HG02759 (cell line): ENCODE results near the gene SEC24C.
"Not testable (repeated sequence)": the region's sequence is repeated elsewhere in the genome, so short reads cannot be mapped to it uniquely, and the experiment has no call there.

ENCODE experiments used
- ATAC-seq: cut with Tn5 transposase; IDR thresholded peaks from one replicate; pipeline ENCODE4 v1.9.1; 2021; ENCODE audit warnings: mild to moderate bottlenecking, moderate library complexity; ENCODE audit not compliant: unreplicated experiment

Gene SEC24C, protein sequence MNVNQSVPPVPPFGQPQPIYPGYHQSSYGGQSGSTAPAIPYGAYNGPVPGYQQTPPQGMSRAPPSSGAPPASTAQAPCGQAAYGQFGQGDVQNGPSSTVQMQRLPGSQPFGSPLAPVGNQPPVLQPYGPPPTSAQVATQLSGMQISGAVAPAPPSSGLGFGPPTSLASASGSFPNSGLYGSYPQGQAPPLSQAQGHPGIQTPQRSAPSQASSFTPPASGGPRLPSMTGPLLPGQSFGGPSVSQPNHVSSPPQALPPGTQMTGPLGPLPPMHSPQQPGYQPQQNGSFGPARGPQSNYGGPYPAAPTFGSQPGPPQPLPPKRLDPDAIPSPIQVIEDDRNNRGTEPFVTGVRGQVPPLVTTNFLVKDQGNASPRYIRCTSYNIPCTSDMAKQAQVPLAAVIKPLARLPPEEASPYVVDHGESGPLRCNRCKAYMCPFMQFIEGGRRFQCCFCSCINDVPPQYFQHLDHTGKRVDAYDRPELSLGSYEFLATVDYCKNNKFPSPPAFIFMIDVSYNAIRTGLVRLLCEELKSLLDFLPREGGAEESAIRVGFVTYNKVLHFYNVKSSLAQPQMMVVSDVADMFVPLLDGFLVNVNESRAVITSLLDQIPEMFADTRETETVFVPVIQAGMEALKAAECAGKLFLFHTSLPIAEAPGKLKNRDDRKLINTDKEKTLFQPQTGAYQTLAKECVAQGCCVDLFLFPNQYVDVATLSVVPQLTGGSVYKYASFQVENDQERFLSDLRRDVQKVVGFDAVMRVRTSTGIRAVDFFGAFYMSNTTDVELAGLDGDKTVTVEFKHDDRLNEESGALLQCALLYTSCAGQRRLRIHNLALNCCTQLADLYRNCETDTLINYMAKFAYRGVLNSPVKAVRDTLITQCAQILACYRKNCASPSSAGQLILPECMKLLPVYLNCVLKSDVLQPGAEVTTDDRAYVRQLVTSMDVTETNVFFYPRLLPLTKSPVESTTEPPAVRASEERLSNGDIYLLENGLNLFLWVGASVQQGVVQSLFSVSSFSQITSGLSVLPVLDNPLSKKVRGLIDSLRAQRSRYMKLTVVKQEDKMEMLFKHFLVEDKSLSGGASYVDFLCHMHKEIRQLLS

DNA sequence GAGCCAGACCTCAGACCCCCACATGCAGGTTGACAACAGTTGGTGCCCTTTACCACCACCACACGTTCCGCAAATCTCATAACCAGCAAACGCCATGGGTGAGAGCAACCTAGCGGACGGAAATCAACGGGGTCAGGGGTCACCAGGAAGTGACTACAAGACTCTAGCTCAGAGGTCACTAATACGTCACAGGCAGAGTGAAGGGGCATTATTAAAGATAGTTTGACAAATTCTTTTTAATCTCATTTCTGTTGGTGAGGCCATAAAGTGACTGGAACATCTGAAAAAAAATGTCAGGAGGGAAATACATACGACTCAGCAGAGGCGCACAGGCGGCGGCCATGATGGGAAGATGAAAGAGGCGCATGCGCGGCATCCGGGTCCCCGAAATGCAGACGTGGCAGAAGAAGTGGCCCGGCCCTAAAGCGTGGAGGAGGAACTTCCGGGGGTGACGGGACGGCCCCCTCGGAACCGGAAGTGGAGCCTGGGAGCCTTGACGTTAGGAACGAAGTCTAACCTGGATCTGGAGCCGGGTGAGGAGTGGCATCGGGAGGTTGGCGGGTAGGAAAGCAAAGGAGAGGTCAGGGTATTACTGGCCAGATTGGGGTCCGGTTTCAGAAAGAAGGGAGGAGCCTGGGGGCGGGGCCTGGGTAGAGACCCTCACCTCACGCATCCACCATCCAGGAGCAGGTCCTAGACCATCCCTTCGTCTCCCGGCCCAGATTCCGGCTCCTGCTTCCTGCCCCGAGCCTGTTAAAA lies at the start of gene SEC24C:
TSS of gene SEC24C (plus strand) at position 468 of the 759 bp plus-strand sequence. CDS start 2,461 bp downstream, outside the sequence.
- ATAC-seq, result peak; percentile 92

DNA sequence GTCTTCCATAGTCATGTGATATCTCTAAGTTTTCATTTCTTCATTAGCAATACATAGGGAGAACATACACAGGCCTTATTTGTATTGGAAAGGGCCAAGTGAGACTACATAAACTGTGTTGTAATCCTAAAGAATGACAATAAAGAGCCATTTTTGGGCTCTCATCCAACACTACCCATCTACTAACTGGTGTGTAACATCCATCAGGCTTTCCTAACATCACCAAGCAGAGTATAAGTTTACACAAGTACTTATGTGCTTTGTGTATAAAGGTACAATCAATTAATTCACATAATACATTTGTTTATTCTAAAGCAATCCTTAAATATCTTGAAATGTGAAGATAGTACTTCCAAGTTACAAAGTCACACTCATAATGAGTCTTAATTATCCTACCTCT lies 48.9 kb upstream of the SEC24C start:
- not testable (repeated sequence) for ATAC-seq

DNA sequence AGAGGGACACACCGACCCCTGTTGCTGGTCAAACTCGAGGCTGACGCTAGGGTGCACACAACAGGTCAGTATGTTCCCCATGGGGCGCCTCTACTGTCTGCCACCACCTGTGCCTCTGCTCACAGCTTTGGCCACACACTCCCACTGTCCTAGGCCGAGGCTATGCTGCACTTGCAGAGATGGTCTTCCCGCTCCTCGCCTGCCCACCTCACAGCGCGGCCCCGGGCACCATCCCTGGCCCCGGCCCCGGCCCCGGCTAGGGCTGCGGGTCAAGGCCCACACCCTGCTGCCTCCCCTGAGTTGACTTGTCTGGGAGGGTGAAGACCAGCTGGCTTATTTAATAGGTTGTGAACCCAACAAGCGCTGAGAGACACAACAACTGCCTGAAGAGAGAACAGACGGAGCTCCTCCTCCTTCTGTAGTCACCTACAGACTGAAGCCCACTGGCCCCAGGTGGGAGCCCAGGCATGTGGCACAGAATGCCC lies 46.5 kb upstream of the SEC24C start, which contains the start of gene AGAP5:
TSS of gene AGAP5 (minus strand) at position 435 of the 485 bp plus-strand sequence. CDS start at position 81, 354 bp downstream.
- not testable (repeated sequence) for ATAC-seq

DNA sequence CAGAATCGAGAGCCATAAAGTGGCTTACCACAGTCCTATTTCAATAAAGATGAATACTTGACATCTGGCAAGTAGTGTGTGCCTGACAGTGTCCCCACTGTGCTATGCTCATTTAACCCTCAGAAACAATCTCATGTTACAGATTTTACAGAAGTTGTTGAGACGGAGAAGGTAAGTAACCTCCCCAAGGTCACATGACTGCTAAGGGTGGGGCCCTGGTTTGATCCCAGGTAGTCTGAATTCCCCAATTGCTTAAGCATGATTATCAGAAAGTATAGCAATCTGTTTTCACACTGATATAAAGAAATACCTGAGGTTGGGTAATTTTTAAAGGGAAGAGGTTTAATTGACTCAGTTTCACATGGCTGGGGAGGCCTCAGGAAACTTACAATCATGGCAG lies 45.4 kb upstream of the SEC24C start:
- ATAC-seq, result not testable (repeated sequence)

DNA sequence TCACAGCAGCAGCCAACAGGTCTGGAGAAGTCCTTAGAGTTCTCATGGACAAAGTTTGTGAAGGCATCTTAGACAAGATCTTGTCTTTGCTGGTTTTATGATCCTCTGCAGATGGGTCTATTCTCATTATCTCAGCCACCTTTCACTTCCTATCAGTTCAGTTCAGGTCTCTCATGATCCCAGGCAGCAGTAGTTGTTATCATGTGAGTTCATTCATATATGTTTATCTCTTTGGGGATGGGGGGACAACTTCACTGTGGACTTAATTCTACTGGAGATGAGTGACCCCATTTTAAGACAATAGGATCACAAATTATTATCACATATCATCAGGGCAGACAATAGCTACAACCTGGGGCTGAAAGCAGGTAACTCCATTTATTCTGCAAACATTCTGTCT lies 40.2 kb upstream of the SEC24C start:
- ATAC-seq, result not testable (repeated sequence)

DNA sequence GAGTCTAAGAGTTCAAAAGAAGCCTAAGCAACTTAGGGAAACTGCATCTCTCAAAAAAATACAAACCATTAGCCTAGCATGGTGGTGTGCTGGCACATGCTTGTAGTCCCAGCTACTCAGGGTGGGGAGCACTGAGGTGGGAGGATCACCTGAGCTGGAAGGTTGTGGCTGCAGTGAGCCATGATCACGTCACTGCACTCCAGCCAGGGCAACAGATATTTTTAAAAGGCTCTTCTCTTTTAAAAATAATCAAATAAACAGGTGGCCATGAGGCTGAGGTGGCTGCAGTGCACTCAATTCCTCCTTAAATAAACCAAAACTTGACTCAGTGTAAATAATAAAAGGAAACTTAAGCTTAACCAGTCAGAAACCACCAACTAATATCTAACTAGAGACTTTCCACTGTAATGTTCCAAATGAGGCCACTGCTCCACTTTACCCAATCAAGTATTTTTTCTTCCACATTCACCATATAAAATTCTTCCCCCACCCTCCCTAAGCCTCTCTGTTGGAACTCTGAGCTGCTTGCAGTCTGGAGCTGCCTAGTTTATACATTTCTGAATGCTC lies 38.6 kb upstream of the SEC24C start:
- ATAC-seq, result not testable (repeated sequence)

DNA sequence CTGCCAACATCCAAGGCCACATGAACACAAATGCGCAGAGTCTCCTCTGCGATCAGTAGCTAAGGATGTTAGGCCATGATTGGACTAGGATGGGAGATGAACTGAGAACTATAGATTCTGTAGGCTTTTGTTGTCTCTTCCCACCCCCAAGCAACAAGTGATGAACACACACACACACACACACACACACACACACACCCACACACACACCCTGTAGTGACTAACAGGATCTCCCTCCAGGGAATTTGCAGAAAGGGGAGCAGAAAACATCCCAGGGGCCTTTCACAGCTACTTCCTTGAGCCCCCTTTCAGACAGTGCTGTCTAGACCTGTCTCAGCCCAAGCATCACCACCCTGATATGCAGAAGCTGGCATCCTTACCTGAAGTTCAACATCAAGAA lies 37.7 kb upstream of the SEC24C start:
- not testable (repeated sequence) for ATAC-seq

DNA sequence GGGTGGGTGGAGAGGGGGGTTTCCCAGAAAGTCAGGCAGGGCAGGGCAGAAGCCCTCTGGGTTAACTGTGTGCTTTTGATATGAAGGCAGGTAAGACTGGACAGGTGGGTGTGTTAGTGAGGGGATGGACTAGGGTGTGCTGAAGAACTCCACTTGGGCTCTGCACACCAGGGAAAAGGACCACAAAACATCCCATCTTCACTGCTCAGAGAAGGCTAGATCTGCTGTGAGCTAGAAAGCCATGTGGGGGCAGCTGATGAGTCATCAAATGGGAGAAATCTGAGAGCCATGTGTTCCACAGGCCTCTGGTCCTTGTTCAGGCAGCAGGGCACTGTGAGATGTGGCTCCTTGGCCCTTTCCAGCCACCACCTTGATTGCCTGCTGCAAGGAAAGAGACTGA lies 36.5 kb upstream of the SEC24C start:
- not testable (repeated sequence) for ATAC-seq

DNA sequence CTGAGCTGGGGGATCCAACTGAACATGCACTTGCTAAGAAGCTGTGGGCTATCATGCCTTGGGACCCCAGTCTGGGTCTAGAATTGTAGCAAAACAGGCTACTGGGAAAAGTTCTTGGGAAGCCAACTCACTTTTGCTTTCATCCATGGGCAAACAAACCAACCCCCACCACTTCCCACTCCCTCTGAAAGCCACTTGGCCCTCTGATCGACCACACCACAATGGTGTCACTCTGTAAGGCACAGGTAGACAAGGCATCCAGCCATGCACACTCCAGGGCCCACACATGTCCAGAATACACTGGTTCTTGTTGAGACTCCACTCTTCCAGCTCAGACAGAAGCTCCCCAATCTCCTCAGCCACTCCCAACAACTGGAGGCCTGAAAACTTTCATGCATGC lies 36.0 kb upstream of the SEC24C start:
- ATAC-seq, result not testable (repeated sequence)

DNA sequence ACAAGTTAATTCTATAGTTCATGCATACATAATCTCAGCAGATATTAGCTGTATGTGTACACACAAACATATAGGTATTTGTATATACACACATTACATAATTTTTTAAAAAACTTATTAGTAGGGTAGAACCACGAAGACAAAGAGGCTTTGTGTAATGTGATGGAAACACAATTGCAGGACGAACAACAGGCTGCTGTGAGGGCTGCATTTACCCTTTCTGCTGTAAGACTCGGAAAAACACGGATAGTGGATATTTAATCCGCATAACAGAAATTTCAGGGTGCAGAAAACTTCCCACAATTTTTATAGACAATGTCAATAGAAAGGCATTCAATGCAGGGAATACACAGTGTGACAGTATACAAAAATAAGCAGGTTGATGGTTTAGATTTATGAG lies 32.5 kb upstream of the SEC24C start:
- not testable (repeated sequence) for ATAC-seq

DNA sequence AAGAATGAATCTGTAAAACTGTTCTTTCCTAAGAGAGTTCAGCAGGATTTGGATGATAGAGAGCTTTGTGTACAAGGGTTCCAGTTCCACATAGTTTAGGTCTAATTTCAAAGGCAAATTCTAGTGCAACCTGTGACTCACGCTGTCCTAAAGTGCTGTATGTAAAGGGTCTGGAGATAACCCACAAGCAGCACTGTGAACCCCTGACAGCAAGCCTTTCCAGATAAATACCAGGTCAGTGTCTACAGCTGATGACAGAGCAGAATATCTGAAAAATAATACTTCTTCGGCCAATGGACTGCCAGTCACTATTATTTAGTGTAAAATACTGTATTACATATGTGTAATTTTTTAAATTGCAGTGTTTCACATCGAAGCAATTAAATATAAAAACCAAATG lies 30.3 kb upstream of the SEC24C start:
- ATAC-seq, result not testable (repeated sequence)

DNA sequence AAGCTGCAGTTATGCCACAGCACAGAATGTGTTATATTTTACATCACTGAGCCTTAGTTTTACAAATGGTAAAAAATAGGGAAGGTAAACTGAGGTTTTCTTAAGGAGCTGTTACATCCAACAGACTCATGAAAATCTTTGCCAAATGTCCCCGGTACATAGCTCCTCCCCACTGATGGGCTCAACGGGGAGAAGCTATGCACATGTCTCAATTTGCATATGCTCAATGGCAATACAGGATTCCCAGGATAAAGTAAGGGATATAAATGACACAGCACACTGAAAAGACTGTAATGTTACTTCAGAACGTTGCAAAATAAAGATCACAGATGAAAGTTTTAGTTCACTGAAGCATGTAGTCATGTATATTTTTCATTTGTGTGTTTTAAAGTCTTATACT lies 29.7 kb upstream of the SEC24C start:
- not testable (repeated sequence) for ATAC-seq

DNA sequence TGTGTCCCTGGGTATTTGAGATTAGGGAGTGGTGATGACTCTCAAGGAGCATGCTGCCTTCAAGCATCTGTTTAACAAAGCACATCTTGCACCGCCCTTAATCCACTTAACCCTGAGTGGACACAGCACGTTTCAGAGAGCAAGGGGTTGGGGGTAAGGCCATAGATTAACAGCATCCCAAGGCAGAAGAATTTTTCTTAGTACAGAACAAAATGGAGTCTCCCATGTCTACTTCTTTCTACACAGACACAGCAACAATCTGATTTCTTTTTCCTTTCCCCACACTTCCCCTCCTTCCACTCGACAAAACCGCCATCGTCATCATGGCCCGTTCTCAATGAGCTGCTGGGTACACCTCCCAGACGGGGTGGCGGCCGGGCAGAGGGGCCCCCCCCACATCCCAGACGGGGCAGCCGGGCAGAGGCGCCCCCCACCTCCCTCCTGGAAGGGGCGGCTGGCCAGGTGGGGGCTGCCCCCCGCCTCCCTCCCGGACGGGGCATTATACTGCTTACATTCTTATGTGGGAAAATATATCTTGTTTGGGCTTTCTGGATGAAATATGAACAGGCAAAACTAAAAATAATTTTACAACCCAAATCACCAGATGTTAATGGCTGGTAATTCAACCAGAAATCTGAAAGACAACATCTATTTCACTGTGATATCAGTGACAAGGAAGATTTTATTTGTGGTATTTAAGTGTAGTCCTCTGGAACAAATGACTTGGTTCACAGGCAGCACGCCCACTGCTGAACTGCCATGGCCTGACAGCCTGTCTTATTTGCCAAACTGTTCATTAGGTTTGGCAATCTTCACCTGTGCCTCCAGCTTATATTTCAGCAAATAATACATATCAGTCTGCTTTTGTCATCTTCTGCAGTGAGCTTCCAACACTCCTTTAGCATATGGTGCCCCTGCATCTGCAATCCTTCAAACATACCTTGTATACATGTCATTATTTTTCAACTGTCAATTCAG lies 28.7 kb upstream of the SEC24C start:
- ATAC-seq, result not testable (repeated sequence)

DNA sequence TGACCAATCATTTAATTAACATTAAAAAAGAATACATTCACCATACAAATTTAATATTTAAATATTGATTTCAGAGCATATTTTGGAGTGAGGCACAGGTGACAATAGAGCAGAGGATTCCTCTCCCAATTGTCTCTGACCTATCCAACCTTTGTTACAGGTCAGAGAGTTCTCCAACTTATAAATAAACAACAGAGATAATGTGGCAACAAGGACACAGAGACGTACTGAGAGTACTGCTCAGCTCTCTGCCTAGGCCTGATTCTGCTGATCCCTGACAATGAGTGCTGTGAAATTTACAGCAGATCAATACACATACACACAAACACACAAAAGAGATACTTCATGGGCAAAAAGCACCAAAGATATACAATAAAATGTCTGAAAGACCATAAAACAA lies 27.9 kb upstream of the SEC24C start:
- no peak for ATAC-seq

DNA sequence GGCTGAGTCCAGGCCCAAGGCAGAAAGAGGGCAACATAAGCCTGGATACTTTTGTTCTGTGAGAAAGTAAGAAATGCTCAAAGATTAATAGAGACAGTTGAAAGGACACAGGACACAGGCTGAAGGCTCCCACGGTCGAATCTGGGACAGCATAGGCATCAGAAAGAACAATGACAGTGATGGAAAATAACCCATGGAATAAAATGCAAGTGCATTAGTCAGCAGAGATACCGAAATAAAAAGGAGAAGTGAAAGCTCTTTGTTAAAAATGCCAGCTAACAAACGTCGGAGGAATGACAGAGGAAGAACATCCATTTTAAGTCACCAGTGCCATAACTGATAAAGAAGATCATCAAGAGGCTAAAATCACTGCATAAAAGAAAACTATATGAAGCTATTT lies 26.6 kb upstream of the SEC24C start:
- no peak for ATAC-seq

DNA sequence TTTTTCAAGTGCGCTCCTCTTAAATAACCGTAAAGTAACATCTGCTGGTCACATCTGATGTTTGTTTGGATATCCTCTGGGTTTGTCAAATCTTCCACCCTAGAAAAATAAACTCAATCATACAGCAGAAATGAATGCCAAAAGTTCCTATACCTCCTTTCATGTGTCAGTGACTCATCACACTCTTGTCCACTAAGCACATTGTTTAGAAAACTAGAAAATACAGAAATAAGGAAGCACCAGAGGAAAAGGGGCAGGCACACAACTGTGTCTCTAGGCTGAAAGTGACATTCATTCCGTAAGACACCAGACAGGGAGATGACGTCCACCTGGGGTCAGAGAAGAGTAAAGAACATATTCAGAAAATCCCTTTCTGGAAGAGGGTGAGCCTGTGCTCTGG lies 23.6 kb upstream of the SEC24C start:
- ATAC-seq, result not testable (repeated sequence)

DNA sequence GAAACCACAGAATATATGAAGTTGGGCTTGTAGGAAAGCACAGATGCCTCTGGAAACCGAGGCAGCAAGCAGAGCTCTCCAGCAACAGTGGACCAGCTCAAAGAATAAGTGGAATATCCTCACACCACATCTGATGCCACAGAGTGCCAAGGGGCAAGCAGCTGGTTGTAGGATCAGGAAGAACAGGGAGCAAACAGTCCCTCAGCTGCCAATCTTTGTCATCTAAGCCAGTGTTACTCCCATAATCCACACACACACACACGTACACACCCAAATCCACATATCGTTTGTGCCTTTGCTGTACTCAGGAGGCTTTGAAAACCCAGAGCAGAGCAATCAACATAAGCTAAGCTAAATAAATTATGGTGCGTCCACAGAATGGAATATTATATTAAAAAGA lies 20.7 kb upstream of the SEC24C start:
- no peak for ATAC-seq

DNA sequence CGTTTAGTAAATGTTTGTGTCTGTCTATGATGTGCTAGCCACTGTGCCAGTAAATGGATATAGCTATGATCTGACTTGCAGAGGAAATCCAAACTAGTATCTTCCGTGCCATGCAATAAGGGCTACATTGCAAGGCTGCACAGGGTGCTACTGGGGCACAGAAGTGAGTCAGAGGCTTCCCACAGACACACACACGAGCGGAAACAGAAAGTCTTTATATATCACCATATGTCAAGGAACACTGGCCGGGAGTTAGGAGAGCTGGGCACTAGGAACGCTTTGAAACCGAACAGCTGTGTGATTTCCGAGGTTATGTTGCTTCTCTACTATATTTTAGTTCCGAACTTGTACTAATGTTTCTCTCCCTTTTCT lies 14.4 kb upstream of the SEC24C start:
- ATAC-seq, result not testable (repeated sequence)
